ENCODE measurements around the gene NAV2.

Gene NAV2

DNA sequence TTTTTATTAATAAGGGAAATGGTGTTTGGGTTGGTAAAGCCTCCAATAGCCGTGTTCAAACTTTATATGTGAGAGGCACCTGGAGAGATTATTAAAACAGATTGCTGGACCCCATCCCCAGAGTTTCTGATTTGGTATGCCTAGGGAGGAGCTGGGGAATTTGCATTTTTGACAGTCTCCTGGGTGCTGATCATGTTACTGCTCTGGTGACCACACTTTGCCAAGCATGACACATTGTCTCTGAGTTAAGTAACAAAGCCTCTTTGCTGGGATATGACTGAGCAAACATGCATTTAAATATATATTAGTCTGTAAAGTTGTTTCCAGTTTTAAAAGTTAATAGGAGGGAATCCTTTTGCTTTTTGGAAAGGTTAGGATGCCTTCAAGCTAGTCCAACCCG is 140.4 kb downstream of the NAV2 start:
- in situ Hi-C loops (cut with MboI; ENCODE audit: low sequenced_read_pairs) = no loop called here

DNA sequence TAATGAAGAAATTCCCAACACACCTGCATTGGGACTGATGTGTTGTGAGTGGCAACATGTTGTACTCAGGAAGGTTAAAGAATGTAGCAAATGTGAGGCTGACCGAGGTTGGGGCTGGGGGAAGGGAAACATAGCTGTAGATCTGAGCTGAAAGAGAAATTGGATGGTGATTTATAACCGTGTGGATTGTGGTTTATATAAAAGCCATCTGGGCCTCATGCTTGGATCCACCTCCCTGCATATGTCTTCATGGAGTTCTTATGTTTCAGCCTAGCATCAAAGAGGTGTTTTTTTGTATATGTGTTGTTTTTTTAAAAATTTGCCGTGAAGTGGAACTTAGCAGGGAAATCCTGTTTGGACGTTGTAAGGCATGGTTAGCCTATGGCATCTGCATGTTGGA is 141.3 kb downstream of the NAV2 start:
- in situ Hi-C loops (cut with MboI; ENCODE audit: low sequenced_read_pairs) = no loop called here

- in situ Hi-C loops (cut with MboI; ENCODE audit: low sequenced_read_pairs) = no loop called here
Measured at GRCh38 chr11:19861171-19861570, 148.5 kb downstream of the NAV2 start.

GRCh38 chr11:19862091-19862490 is 149.5 kb downstream of the NAV2 start:
- in situ Hi-C loops (cut with MboI; ENCODE audit: low sequenced_read_pairs) = no loop called here

DNA sequence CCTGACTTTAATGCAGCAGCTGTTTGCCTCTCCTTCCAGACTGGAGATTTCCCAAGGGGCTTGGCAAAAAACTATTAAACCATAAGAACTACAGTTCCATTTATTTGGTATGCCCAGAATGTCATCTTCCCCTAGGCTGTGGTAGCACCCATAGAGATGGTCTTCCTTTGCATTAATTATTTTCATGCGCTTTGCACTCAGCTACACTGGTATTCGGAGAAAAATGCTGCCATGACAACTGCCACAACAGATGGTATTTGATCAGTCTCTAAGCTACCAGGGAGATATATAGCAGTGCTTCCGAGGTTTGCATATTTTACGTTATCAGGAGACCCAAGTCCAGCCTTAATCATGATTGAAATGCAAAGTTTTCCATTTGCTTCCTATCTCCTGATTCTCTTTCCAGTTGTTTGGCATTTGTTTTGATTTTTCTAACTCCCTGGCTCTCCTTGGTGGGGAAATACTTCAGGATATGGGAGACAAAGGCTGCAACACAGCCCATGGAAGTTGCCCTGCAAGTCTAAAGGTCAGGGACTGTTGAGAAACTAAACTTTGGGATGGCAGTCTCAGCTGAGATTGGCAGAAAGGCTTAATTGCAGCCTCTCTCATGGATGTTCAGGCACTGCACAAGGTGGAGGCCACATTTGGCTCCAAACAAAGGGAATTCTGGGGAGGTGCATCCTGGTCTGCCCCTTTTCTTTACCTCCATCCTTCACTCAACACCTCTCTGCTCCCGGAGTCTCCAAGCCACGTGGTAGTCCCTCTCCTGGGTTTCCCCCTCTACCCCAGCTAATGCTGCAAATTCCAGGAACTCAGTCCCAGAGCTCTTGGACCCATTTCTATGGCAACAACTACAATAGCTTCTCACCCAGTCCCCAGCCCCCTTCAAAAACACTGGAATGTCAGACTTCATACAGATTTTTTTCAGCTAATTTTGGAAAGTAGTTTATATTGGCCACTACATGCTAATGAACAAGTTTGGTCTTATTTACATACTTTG is 151.8 kb downstream of the NAV2 start:
- in situ Hi-C loops (cut with MboI; ENCODE audit: low sequenced_read_pairs) = no loop called here

GRCh38 chr11:19866037-19866436 is 153.4 kb downstream of the NAV2 start:
- in situ Hi-C loops (cut with MboI; ENCODE audit: low sequenced_read_pairs) = no loop called here

GRCh38 chr11:19866521-19866920 is 153.9 kb downstream of the NAV2 start:
- in situ Hi-C loops (cut with MboI; ENCODE audit: low sequenced_read_pairs) = no loop called here

DNA sequence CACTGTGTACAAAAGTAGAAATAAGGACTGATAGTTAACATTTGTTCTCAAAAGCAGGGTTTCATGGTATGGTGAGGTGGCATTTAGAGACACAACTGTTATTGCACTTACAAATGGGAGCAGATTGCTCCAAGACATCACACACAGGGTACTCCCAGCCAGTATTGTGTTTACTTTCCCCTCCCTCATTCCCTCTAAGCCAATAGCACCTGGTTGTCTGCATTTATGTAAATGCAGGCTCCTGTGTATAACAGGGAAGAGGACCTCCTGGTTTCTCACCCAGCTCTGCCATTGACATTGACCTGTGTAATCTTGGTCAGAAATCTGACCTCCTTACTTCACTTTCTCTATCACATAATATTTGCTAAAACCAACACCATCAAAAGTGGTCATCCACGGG is 154.4 kb downstream of the NAV2 start:
- in situ Hi-C loops (cut with MboI; ENCODE audit: low sequenced_read_pairs) = no loop called here

DNA sequence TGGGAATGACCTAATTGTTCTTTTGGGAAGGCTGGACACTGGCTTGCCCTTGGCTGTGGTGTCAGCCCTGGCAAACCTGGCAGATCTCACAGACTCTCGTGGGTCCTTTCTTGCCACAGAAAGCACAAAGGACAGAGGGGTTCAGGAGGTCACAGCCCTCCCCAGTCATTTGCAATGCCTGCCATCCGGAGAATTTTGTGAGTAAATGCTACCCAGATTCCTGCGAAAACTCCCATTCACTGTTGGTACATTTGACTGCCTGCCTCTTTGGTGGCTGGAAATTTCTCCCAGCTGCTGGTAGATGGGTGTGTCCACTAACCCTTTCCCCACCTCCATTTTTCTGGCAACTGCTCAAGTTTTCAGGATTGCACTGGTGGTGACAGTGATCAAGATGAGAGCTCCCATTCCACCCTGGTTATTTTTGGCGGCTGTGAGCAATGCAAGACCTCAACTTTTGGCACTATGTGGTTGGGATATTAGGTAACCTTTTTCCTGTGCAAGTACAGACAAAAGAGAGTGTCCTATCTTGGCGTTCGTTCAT is 155.7 kb downstream of the NAV2 start:
- in situ Hi-C loops (cut with MboI; ENCODE audit: low sequenced_read_pairs) = no loop called here

DNA sequence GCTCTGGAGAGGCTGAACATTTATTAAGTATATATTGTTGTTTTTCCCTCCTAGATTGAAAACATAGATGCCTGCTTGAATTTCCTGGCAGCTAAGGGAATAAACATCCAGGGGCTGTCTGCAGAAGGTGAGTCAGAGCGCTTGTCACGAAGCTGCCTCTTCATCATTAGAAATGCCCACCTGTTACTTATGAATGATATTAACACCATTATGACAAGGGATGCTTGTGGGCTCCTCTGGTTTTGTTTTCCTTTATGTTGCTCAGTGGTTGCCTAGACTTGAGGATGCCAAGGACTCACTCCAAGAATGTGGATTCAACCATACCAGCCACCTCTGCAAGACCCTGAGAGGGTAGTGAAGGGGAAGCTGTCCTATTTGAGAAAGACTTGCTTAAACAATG is 156.2 kb downstream of the NAV2 start:
- in situ Hi-C loops (cut with MboI; ENCODE audit: low sequenced_read_pairs) = no loop called here

GRCh38 chr11:19869466-19869865 is 156.8 kb downstream of the NAV2 start:
- in situ Hi-C loops (cut with MboI; ENCODE audit: low sequenced_read_pairs) = no loop called here

DNA sequence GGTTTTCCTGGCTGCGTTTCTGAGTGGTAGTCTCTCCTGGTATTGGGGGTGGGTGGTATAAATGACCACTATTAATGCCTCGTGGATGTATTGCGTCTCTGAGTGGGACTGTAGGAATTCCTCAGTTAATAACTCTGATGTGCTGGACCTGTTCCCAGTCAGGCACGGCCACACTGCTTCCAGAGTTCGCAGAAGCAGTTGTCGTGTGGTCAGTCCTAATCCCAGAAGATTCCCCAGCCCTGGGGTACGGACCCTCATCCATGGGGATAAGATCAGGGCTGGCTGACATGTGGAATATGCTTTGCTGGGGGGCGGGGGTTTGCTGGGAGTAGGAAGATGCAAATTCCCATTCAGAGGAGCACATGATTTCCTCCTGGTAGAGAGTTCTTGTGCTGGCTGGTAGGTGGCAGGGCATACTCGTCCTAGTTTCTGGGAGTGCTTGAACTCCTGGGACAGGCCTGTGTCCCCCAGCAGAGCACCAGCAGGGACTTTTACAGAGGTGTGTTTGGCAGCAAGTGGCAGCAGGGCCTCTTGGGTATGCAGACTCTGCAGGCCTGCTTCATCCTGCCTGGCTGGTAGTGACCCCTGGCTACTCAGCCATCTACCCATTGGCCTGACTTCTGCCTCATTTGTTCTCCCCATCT is 157.4 kb downstream of the NAV2 start:
- in situ Hi-C loops (cut with MboI; ENCODE audit: low sequenced_read_pairs) = no loop called here

DNA sequence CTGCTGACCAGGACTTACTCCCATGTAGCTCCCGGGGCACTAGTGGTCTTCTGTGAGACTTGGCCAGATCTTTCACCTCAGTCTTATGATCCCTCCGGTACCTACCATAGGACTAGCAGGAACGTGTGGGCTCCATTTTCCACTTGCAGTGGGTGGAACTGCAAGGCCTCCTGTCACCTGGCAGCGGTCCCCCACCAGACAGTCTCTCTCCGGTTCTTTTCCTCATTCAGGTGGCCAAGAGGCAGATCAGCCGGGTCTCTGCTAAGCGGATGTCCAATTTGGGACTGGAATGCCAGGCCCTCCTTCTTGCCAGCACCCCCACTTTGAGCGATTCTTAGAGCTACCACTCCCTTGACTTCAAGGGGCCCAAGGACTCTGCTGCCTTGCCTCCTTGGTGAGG is 158.9 kb downstream of the NAV2 start:
- in situ Hi-C loops (cut with MboI; ENCODE audit: low sequenced_read_pairs) = no loop called here

GRCh38 chr11:19872512-19873145 is 160.0 kb downstream of the NAV2 start:
- in situ Hi-C loops (cut with MboI; ENCODE audit: low sequenced_read_pairs) = no loop called here

GRCh38 chr11:19873730-19874129 is 161.1 kb downstream of the NAV2 start:
- in situ Hi-C loops (cut with MboI; ENCODE audit: low sequenced_read_pairs) = no loop called here

DNA sequence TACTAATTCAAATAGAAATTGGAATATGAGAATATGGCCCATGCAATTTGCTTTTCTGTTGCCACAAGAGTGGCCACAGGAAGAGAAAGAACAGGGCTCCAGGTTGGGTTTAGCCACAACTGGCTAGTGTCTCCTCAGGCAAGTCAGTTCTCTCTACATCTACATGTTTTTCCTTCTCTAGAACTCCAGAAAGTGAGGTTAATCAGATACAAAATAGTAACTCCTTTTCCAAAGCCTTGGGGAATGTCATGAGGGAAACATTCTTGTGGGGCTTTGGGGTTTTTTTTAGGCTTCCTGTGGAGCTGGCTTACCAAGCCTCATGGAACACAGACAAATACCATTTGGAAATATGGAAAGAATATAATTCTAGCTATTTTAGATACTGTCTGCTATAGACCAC is 161.6 kb downstream of the NAV2 start:
- in situ Hi-C loops (cut with MboI; ENCODE audit: low sequenced_read_pairs) = no loop called here

- in situ Hi-C loops (cut with MboI; ENCODE audit: low sequenced_read_pairs) = no loop called here
Measured at GRCh38 chr11:19876750-19877149, 164.1 kb downstream of the NAV2 start.

DNA sequence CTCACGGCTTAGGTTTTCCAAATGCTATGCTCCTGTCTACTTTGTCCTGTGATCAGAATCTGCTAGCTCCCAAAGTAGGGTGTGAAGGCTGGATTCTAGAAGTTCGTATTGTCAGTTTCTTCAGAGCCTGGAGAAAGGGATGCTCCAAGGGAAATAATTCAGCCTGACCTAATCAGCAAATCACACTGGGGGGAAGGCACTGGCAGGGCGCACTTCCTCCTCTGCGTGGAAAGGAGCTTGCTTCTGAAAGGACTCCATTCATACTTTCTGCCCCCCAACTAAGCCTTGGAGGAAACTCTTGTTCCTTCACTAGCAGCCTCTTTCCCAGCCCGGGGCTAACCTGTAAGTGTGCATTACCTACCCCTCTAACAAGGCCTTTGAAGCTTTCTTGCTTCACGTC is 165.9 kb downstream of the NAV2 start:
- in situ Hi-C loops (cut with MboI; ENCODE audit: low sequenced_read_pairs) = no loop called here

- in situ Hi-C loops (cut with MboI; ENCODE audit: low sequenced_read_pairs) = no loop called here
Measured at GRCh38 chr11:19879307-19880087, 166.9 kb downstream of the NAV2 start.

DNA sequence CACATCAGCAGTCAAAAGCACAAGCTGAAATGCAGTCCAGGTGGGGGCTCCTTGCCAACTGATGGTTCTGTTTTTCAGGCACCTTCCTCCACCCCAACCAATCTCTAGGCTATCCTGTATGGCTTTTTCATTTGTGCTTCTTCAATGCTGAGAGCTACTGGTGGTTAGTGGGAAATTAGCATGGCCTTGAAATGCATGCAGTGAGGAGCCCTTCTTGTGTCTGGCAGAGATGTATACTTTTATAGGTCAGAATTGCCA is 167.4 kb downstream of the NAV2 start:
- in situ Hi-C loops (cut with MboI; ENCODE audit: low sequenced_read_pairs) = no loop called here

DNA sequence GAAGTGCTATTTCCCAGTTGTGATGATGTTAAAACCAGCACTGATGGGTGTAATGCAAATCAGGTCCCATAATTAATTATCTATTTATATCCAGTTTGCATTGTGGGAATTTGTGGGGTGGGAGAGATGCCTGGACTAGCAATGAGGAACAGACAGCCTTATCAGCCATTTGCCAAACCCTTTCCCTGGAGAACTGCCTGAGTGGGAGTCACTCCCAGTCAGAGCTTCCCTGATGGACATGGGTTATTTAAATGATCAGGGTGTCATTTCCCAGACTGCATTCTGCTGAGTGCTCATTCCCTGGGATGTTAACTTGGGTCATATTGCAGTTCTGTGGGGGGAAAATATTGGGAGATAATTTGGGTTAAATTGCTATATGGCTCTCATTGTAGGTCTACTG is 168.5 kb downstream of the NAV2 start:
- in situ Hi-C loops (cut with MboI; ENCODE audit: low sequenced_read_pairs) = no loop called here
